Parathyroid adenoma (tissue), 2 donors: ENCODE measurements around the gene LPCAT1.

Source experiments
- H2AFZ ChIP-seq: fragments of 300-600 bp; sonication (generic); one replicate; pipeline ENCODE4 v1.7.0; 2017; ENCODE audit warnings: antibody characterized with exemption, mild to moderate bottlenecking
- H3K27ac ChIP-seq: fragments of 300-600 bp; sonication (generic); one replicate; pipeline ENCODE4 v1.7.0; 2017
- H3K27me3 ChIP-seq: fragments of 300-600 bp; sonication (generic); one replicate; pipeline ENCODE4 v1.7.0; 2017; ENCODE audit warnings: low read length; ENCODE audit not compliant: control insufficient read depth, insufficient read depth
- H3K36me3 ChIP-seq: fragments of 300-600 bp; sonication (generic); one replicate; pipeline ENCODE4 v1.7.0; 2017; ENCODE audit warnings: low read length; ENCODE audit not compliant: control insufficient read depth, insufficient read depth
- H3K4me1 ChIP-seq: fragments of 300-600 bp; sonication (generic); one replicate; pipeline ENCODE4 v1.7.0; 2017; ENCODE audit warnings: control low read depth
- H3K4me2 ChIP-seq: fragments of 300-600 bp; sonication (generic); one replicate; pipeline ENCODE4 v1.7.0; 2017; ENCODE audit warnings: low read length
- H3K4me3 ChIP-seq: fragments of 300-600 bp; sonication (generic); one replicate; pipeline ENCODE4 v1.7.0; 2017; ENCODE audit warnings: low read depth, low read length
- H3K79me2 ChIP-seq: fragments of 300-600 bp; sonication (generic); one replicate; pipeline ENCODE4 v1.7.0; 2017; ENCODE audit warnings: control low read depth
- H3K9ac ChIP-seq: fragments of 300-600 bp; sonication (generic); one replicate; pipeline ENCODE4 v1.7.0; 2017; ENCODE audit warnings: mild to moderate bottlenecking
- H3K9me3 ChIP-seq: fragments of 300-600 bp; sonication (generic); one replicate; pipeline ENCODE4 v1.7.0; 2017; ENCODE audit warnings: low read length; ENCODE audit not compliant: control insufficient read depth
- CTCF ChIP-seq: fragments of 300-600 bp; sonication (generic); IDR thresholded peaks from one replicate; pipeline ENCODE4 v1.7.0; 2017; ENCODE audit warnings: antibody characterized with exemption, mild to moderate bottlenecking
- donor health status: primary hyperparathyroidism.

The LPCAT1 gene

GRCh38 chr5:1545805-1546355 is 22.1 kb upstream of the LPCAT1 start:
- Histone ChIP-seq H3K4me3 (no peak overlapping the region), H3K27me3 (no peaks in the 10 kb centered on the region), H3K9me3 (no peaks in the 10 kb centered on the region), H2AFZ (no peak overlapping the region), H3K36me3 (no peaks in the 10 kb centered on the region), H3K4me2 (no peak overlapping the region), H3K9ac (no peak overlapping the region), H3K79me2 (no peaks in the 10 kb centered on the region), H3K27ac (no peak overlapping the region), H3K4me1 (no peaks in the 10 kb centered on the region)
- TF ChIP-seq CTCF = no peak

GRCh38 chr5:1545126-1545804 is 21.5 kb upstream of the LPCAT1 start:
- Histone ChIP-seq H2AFZ (no peak overlapping the region), H3K27me3 (no peaks in the 10 kb centered on the region), H3K4me3 (no peak overlapping the region), H3K4me1 (no peaks in the 10 kb centered on the region), H3K36me3 (no peaks in the 10 kb centered on the region), H3K79me2 (no peaks in the 10 kb centered on the region), H3K27ac (no peak overlapping the region), H3K9me3 (no peaks in the 10 kb centered on the region), H3K9ac (no peak overlapping the region), H3K4me2 (no peak overlapping the region)
- TF ChIP-seq CTCF = no peak

GRCh38 chr5:1544294-1544961 is 20.7 kb upstream of the LPCAT1 start:
- Histone ChIP-seq H3K4me2 (no peak overlapping the region), H3K4me1 (no peaks in the 10 kb centered on the region), H3K36me3 (no peaks in the 10 kb centered on the region), H3K4me3 (no peak overlapping the region), H3K27ac (no peak overlapping the region), H2AFZ (no peak overlapping the region), H3K9me3 (no peaks in the 10 kb centered on the region), H3K79me2 (no peaks in the 10 kb centered on the region), H3K9ac (no peak overlapping the region), H3K27me3 (no peaks in the 10 kb centered on the region)
- no peak for TF ChIP-seq CTCF

- H3K27ac ChIP-seq = no peak overlapping the region
- no peaks in the 10 kb centered on the region for H3K27me3 ChIP-seq
- no peak overlapping the region for H3K4me3 ChIP-seq
- no peak for TF ChIP-seq CTCF
- no peak overlapping the region for H2AFZ ChIP-seq
- no peaks in the 10 kb centered on the region for H3K79me2 ChIP-seq
- no peaks in the 10 kb centered on the region for H3K9me3 ChIP-seq
- no peak overlapping the region for H3K9ac ChIP-seq
- no peaks in the 10 kb centered on the region for H3K4me1 ChIP-seq
- no peaks in the 10 kb centered on the region for H3K36me3 ChIP-seq
- H3K4me2 ChIP-seq = no peak overlapping the region
These were observed 19.9 kb upstream of the LPCAT1 start for GRCh38 chr5:1543398-1544293.
